Right forelimb (tissue), 1 donor: ENCODE data around the gene CEACAM1.
"Not testable (repeated sequence)": the region's sequence is repeated elsewhere in the genome, so short reads cannot be mapped to it uniquely, and the experiment has no call there.

Experiments used
- DNase-seq: peaks from one replicate; pipeline ENCODE4 v3.0.0-alpha.2; 2018

CEACAM1 gene

GRCh38 chr19:42472402-42473147, 55.7 kb downstream of the CEACAM1 start:
- no peak for DNase-seq

DNA sequence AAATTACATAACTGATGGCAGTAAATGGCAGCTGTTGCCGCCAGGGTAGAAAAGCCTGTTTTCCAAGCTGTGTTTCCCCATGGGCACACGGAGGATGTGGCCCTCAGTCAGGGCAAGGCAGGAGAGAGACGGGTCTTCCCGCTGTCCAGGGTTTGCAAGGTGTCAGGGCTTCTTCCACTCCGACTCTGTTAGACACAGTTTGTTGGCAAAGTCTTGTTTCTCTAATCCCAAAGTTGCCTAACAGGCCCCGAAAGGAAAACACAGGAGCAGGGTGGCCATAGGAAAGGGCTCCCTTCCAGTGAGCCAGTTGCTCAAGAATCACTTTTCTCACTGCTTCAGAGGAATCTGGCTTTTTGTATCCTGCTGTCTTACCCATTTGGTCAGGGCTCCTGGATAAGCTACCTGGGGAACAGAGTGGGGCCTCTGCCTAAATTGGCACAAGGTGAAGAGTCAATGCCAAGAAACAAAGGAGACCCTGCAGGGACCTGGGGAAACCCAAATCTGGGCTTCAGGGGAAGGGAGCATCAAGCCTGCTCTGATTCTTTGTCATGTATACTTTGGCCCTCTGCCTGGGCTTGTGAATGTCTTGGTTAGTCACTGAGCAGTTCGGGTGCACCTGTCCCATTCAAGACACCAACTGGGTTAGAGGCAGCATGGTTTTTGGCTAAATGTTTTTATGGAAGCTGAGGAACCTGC, 56.6 kb downstream of the CEACAM1 start:
- no peak for DNase-seq

DNA sequence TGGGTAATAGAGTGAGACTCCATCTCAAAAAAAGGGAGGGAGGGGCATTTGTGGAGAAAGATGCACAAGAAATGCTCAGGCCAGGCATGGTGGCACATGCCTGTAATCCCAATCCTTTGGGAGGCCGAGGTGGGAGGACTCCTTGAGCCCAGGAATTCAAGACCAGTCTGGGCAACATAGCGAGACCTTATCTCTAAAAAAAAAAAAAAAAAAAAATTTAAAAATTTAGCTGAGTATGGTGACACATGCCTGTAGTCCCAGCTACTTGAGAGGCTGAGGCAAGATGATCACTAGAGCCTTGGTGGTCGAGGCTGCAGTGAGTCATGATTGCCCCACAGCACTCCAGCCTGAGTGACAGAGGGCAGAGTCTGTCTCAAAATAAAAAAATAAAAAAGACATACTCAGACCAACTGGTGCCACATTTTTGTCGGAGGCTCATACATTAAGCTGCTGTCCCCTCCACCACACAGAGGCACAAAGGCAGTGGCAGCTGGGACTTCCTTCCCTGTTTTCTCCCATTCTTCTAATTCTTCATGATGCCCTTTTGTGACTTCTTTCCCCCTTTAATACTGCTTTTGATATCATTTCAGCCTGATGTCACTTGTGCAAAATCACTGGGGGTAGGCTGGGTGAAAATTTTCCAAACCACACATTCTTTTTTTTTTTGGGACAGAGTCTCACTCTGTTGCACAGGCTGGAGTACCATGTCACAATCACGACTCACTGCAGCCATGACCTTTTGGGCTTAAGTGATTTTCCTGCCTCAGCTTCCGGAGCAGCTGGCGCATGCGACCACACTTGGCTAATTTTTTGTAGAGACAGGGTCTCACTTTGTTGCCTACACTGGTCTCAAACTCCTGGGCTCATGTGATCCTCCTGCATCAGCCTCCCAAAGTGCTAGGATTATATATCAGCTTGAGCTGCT, 58.7 kb downstream of the CEACAM1 start:
- DNase-seq: no peak

- no peak for DNase-seq
These were observed 59.9 kb downstream of the CEACAM1 start for GRCh38 chr19:42468273-42468796.

GRCh38 chr19:42467183-42467760, 61.0 kb downstream of the CEACAM1 start:
- no peak for DNase-seq

GRCh38 chr19:42466521-42467182, 61.6 kb downstream of the CEACAM1 start:
- DNase-seq: no peak

DNA sequence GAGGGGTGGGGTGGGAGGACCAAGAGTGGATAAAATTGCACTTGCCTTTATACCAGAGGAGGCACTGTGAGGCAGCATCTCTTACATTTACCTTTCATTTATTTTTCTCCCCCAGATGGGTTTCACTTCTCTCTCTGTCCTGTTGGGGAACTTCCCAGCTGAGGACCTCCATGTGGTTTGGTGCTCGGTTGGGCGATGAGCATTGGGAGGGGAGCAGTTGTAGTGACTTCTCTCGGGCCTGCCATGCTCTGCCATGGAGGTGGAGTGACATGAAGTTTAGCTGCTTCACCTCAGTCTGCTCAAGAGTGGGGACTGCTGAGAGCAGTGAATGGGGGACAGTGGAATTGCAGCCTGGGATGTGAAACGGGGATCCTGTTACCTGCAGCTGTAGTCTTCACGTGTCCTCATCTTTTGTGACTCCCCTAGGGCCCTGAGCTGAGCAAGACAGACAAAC, 62.4 kb downstream of the CEACAM1 start:
- no peak for DNase-seq

GRCh38 chr19:42461700-42462324, 66.5 kb downstream of the CEACAM1 start:
- no peak for DNase-seq

DNA sequence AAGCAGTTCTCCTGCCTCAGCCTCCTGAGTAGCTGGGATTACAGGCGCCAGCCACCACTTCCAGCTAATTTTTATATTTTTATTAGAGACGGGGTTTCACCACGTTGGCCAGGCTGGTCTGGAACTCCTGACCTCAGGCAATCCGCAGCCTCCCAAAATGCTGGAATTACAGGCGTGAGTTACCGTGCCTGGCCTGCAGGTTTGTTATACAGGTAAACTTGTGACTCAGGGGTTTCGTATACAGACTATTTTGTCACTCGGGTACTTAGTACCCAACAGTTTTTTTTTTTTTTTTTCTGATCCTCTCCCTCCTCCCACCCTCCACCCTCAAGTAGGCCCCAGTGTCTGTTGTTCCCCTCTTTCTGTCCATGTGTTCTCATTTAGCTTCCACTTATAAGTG, 67.0 kb downstream of the CEACAM1 start:
- not testable (repeated sequence) for DNase-seq

- no peak for DNase-seq
These were observed 68.4 kb downstream of the CEACAM1 start for GRCh38 chr19:42459926-42460325.
